Astrocyte of the cerebellum (primary cell): Measurements from ENCODE around the gene ARHGAP26.

Experiments
- DNase-seq: peaks from one replicate; pipeline ENCODE4 v3.0.0-alpha.2; 2011; ENCODE audit warnings: low read depth
- H3K4me3 ChIP-seq: 2 replicates; pipeline ENCODE4 v1.5.1; 2011; ENCODE audit warnings: mild to moderate bottlenecking, low read depth, low read length, moderate library complexity
- CTCF ChIP-seq: IDR thresholded peaks from 2 replicates; pipeline ENCODE4 v1.5.1; 2012; ENCODE audit warnings: low read length, low read depth, moderate library complexity, mild to moderate bottlenecking; ENCODE audit errors: missing control alignments
- in situ Hi-C: cut with HindIII; loops from 2 replicates; pipeline ENCODE4 v1.10.0; 2017; ENCODE audit warnings: low sequenced_read_pairs

Gene ARHGAP26

DNA sequence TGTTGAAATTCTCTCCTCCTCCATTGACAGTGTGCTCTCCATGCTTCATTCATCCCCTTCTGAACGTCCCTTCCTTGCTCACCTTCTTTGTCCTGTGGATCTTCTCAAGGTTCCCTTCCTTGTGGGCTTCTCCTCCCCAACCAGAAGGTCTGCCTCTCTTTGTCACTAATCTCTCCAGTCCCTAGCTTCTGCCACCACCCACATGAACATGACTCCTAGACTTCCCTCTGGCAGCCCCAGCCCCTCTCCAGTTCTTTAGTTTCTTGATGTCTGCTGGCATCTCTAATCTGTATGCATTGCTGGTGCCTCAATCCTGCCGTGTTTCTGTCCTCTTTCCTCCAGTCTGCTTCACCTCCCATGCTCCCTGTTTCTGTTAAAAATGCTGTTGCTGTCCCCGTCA is 79.3 kb downstream of the ARHGAP26 start:
- in situ Hi-C loops, result no loop called here
- DNase-seq, result no peak
- TF ChIP-seq CTCF, result no peak
- H3K4me3 ChIP-seq, result no peak overlapping the region

- in situ Hi-C loops, result no loop called here
- no peak overlapping the region for H3K4me3 ChIP-seq
- no peak for DNase-seq
- TF ChIP-seq CTCF, result no peak
These were observed 79.7 kb downstream of the ARHGAP26 start for GRCh38 chr5:142849880-142850279.

DNA sequence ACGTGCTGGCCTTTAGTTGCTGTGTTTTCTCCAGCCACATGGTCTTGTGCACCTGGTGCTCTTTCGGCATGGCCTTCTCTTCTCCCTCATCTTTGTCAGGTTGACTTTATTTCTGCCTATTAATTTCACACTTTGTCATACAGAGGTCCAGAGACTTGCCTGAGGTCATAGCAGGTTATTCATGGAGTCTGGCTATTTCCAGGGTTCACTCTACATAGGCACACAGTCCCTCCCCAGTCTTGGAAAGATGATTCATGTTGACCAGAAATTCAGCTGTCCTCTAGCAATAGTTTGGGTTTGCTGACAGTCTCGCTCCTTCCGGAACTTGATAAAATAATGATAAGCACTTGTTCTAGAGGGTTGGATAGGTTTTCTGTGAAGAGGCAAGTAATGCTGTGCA is 81.6 kb downstream of the ARHGAP26 start:
- no peak for TF ChIP-seq CTCF
- no peak for DNase-seq
- in situ Hi-C loops, result no loop called here
- no peak overlapping the region for H3K4me3 ChIP-seq

DNA sequence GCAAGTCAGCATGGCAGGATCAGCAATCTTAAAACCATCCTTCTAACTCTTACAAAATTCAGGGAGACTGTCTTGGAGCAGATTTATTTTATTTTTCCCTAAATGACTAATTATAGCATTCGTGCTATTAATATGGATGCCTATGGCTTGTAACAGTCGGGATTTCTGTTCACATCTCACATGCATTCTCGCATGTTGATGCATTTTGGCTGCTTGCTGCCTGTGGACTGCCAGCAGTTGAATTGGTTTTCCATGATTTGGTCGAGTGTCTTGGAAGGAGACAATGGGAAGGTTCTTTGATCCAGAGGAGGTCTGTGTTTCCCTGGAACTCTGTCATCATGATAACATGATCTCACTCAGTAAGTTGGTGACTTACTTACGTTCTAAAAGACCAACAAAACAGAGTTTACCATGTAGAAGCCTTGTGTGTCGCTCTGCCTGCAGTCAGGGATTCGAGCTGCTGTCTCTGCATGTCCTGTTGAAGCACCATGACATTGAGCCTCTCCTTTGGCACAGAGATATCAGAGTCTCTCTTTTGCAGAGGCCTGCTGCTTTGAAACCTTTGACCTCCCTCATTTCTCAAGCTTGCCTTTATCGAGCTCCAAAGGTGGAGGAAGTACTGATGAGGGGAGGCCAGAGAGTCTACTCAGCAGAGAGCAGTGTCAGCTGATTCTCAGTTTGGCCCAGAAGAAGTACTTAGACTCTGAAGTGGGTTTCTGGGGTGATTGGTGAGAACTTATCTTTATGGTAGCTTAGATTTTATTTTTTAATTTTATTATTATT is 82.4 kb downstream of the ARHGAP26 start:
- TF ChIP-seq CTCF, result no peak
- DNase-seq, result no peak
- in situ Hi-C loops, result no loop called here
- H3K4me3 ChIP-seq, result no peak overlapping the region

DNA sequence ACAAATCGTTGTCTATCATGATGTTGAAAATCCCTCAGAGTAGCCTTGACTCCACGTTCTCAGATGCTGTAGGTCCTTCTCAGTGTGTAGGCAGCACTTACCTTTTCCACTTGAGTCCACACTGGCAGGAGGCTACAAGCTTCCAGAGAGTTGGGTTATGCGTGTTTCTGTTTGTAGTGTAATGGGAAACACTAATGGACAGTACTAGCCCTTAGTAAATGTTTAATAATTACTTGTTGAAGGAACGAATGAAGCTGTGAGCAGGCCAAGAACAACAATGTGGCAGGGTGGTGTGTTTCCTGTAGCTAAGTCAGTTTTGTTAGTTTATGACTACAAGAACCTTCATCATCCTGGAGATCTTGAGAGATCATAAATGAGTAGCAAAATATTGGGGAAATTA is 83.5 kb downstream of the ARHGAP26 start:
- in situ Hi-C loops, result no loop called here
- no peak for DNase-seq
- no peak overlapping the region for H3K4me3 ChIP-seq
- TF ChIP-seq CTCF, result no peak

- DNase-seq, result no peak
- no peak overlapping the region for H3K4me3 ChIP-seq
- in situ Hi-C loops, result no loop called here
- TF ChIP-seq CTCF, result no peak
These were observed 86.1 kb downstream of the ARHGAP26 start for GRCh38 chr5:142856269-142856782.

DNA sequence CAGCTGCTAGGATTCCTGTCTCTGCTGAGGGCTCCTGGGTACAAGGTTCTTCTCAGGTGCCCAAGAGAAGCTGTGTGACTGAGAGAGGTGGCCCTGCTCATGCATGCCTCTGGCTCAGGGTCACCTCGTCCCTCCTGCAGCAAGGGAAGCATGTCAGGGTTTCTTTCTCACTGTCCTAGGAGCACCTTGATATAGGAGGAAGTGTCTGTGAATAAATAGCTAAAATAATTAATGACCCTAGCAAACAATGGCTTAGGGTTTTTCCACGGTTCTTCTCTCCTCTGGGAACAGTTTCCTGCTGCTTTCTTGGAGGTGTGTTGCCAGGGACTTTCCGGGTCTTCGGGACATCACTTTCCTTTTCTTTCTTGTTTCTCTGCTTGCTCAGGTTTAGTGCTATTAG is 87.2 kb downstream of the ARHGAP26 start:
- no peak overlapping the region for H3K4me3 ChIP-seq
- TF ChIP-seq CTCF, result no peak
- DNase-seq, result no peak
- in situ Hi-C loops, result no loop called here
